VCaP (cell line): Measurements from ENCODE around the gene PSMC3.

Experiments
- H3K27ac ChIP-seq: fragments of 450-650 bp; 2 replicates; pipeline ENCODE4 v1.5.1; 2017
- TF ChIP-seq, protein P1 (sequence below): fragments of 450-650 bp; conservative IDR thresholded peaks from 2 replicates; pipeline ENCODE4 v1.5.1; 2017; ENCODE audit warnings: mild to moderate bottlenecking, moderate library complexity

The PSMC3 gene

GRCh38 chr11:47436726-47437125, 10.5 kb upstream of the PSMC3 start:
- no peak overlapping the region for H3K27ac ChIP-seq
- TF ChIP-seq, protein P1, sequence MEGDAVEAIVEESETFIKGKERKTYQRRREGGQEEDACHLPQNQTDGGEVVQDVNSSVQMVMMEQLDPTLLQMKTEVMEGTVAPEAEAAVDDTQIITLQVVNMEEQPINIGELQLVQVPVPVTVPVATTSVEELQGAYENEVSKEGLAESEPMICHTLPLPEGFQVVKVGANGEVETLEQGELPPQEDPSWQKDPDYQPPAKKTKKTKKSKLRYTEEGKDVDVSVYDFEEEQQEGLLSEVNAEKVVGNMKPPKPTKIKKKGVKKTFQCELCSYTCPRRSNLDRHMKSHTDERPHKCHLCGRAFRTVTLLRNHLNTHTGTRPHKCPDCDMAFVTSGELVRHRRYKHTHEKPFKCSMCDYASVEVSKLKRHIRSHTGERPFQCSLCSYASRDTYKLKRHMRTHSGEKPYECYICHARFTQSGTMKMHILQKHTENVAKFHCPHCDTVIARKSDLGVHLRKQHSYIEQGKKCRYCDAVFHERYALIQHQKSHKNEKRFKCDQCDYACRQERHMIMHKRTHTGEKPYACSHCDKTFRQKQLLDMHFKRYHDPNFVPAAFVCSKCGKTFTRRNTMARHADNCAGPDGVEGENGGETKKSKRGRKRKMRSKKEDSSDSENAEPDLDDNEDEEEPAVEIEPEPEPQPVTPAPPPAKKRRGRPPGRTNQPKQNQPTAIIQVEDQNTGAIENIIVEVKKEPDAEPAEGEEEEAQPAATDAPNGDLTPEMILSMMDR = no peak

DNA sequence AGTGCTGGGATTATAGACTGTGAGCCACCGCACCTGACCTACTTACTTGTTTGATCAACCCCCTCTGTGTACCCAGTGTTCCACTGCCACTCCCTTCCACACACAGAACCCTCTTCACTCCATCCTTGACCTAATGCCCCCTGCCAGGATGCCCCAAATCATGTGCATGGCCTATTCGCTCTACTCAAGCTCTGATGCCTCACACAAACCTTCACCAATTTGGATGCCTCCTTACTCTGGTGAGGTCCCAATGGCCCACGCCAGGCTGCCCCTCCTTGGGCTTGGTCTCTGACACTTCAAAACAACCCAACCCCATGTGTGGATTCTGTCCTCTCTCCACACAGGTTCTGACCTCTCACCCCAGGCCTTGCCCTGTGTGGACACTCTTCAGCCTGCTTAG, 9.4 kb upstream of the PSMC3 start:
- H3K27ac ChIP-seq = no peak overlapping the region
- TF ChIP-seq, protein P1 = no peak

DNA sequence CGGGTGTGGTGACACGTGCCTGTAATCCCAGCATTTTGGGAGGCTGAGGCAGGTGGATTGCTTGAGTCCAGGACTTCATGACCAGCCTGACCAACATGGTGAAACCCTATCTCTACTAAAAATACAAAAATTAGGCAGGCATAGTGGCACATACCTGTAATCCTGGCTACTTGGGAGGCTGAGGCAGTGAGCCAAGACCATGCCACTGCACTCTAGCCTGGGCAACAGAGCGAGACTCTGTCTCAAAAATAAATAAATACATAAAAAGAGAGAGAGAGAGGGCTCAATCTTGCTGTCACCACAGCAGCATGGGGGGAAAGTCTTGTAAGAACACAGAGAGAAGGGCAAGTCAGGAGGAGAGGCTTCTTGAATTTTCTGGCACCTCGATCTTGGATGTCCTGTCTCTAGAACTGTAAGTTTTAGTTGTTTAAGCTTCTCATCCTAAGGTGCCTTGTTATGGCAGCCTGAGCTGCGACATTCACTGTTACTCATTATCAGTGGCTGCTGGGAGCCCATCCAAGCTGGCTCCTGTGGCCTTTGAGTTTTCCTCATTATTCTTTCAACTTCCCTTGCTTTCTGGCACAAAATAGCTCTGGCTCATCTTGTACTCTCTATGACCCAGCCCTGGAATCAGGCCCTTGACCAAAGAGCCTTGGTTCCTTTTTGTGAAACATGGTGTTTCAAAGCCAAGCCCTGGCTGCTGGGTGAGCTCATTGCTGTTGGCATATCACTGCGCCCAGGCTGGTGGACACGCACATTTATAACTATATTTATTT, 8.0 kb upstream of the PSMC3 start:
- H3K27ac ChIP-seq = 0 out of 2 replicates have a peak overlapping the region, but pooled peaks have one; percentile 14
- TF ChIP-seq, protein P1 = no peak

- TF ChIP-seq, protein P1 = no peak
- H3K27ac ChIP-seq = no peak overlapping the region
Measured at GRCh38 chr11:47433157-47433556, 6.9 kb upstream of the PSMC3 start.

GRCh38 chr11:47431356-47432083, 5.3 kb upstream of the PSMC3 start:
- H3K27ac ChIP-seq = no peak overlapping the region
- TF ChIP-seq, protein P1 = no peak

GRCh38 chr11:47430524-47430923, 4.3 kb upstream of the PSMC3 start:
- no peak overlapping the region for H3K27ac ChIP-seq
- TF ChIP-seq, protein P1 = no peak

GRCh38 chr11:47425611-47426010, 628 bp downstream of the PSMC3 start:
- TF ChIP-seq, protein P1 = no peak
- peak overlapping the region; percentile 91 for H3K27ac ChIP-seq
